Liver (tissue), 9 donors: ENCODE measurements around the gene INPP5J. TPM values are rescaled to one million over a fixed set of nuclear protein-coding genes. Genes with fewer than 3 reads are reported as not detected.

Source experiments
- DNase-seq: peaks from one replicate; pipeline ENCODE4 v3.0.0-alpha.2; 2017; ENCODE audit warnings: low spot score
- H3K27ac ChIP-seq, 2 donors: one replicate each; pipeline ENCODE4 v1.7.0; 2013; ENCODE audit warnings: inconsistent platforms in 2 of 2, low read length in 2 of 2, control low read depth in 1 of 2, low read depth in 1 of 2, mild to moderate bottlenecking in 1 of 2
- H3K27me3 ChIP-seq, 4 donors: one replicate each; pipeline versions ENCODE4 v1.6.1 to v1.7.0; 2013; ENCODE audit warnings: low read length in 3 of 4, inconsistent platforms in 1 of 4, mild to moderate bottlenecking in 1 of 4, moderate library complexity in 1 of 4; ENCODE audit not compliant: control insufficient read depth in 4 of 4, insufficient read depth in 4 of 4
- H3K36me3 ChIP-seq, 4 donors: one replicate each; pipeline versions ENCODE4 v1.6.1 to v1.7.0; 2013; ENCODE audit warnings: low read length in 3 of 4, mild to moderate bottlenecking in 3 of 4, low read depth in 1 of 4, moderate library complexity in 1 of 4; ENCODE audit not compliant: control insufficient read depth in 4 of 4, insufficient read depth in 3 of 4
- H3K4me1 ChIP-seq, 4 donors: one replicate each; pipeline versions ENCODE4 v1.6.1 to v1.7.0; 2013; ENCODE audit warnings: low read length in 3 of 4, mild to moderate bottlenecking in 3 of 4, moderate library complexity in 1 of 4; ENCODE audit not compliant: control insufficient read depth in 4 of 4, insufficient read depth in 4 of 4
- H3K4me3 ChIP-seq, 3 donors: one replicate each; pipeline versions ENCODE4 v1.6.1 to v1.7.0; 2013; ENCODE audit warnings: low read length in 3 of 3, control low read depth in 1 of 3, low read depth in 1 of 3, mild to moderate bottlenecking in 1 of 3
- H3K9ac ChIP-seq, 2 donors: one replicate each; pipeline ENCODE4 v1.7.0; 2013; ENCODE audit warnings: low read length in 2 of 2, mild to moderate bottlenecking in 2 of 2, moderate library complexity in 2 of 2, control low read depth in 1 of 2, low read depth in 1 of 2
- H3K9me3 ChIP-seq, 4 donors: one replicate each; pipeline versions ENCODE4 v1.6.1 to v1.7.0; 2013; ENCODE audit warnings: low read length in 3 of 4; ENCODE audit not compliant: control insufficient read depth in 4 of 4
- ATF3 ChIP-seq: IDR thresholded peaks from 2 replicates; pipeline ENCODE4 v1.6.1; 2016; ENCODE audit warnings: antibody characterized with exemption
- CTCF ChIP-seq: fragments of 150-350 bp; IDR thresholded peaks from 2 replicates; pipeline ENCODE4 v1.5.1; 2017; ENCODE audit warnings: improper control_type of control experiment, low read depth, low read length; ENCODE audit not compliant: missing input control
- EGR1 ChIP-seq, 2 donors: IDR thresholded peaks; 2 replicates each; pipeline ENCODE4 v1.6.1; 2016 to 2018; ENCODE audit warnings: antibody characterized with exemption in 2 of 2, low read depth in 2 of 2
- FOXA1 ChIP-seq: IDR thresholded peaks from 2 replicates; pipeline ENCODE4 v1.6.1; 2016; ENCODE audit warnings: antibody characterized with exemption
- FOXA2 ChIP-seq: IDR thresholded peaks from 2 replicates; pipeline ENCODE4 v1.6.1; 2016; ENCODE audit warnings: antibody characterized with exemption
- GABPA ChIP-seq, 2 donors: IDR thresholded peaks in 1 of 2; conservative IDR thresholded peaks in 1 of 2; 2 replicates each; pipeline ENCODE4 v1.6.1; 2016; ENCODE audit warnings: antibody characterized with exemption in 2 of 2, mild to moderate bottlenecking in 1 of 2, moderate library complexity in 1 of 2
- HNF4A ChIP-seq, 2 donors: conservative IDR thresholded peaks; 2 replicates each; pipeline ENCODE4 v1.6.1; 2016; ENCODE audit warnings: antibody characterized with exemption in 2 of 2, mild to moderate bottlenecking in 2 of 2
- HNF4G ChIP-seq: IDR thresholded peaks from 2 replicates; pipeline ENCODE4 v1.6.1; 2016; ENCODE audit warnings: antibody characterized with exemption
- JUND ChIP-seq, 2 donors: IDR thresholded peaks; 2 replicates each; pipeline ENCODE4 v1.6.1; 2016; ENCODE audit warnings: antibody characterized with exemption in 2 of 2
- MAX ChIP-seq: IDR thresholded peaks from 2 replicates; pipeline ENCODE4 v1.6.1; 2016; ENCODE audit warnings: antibody characterized with exemption
- NR2F2 ChIP-seq: IDR thresholded peaks from 2 replicates; pipeline ENCODE4 v1.6.1; 2016; ENCODE audit warnings: antibody characterized with exemption
- RAD21 ChIP-seq, 2 donors: IDR thresholded peaks; 2 replicates each; pipeline ENCODE4 v1.6.1; 2016; ENCODE audit warnings: antibody characterized with exemption in 2 of 2, mild to moderate bottlenecking in 2 of 2
- REST ChIP-seq: IDR thresholded peaks from 2 replicates; pipeline ENCODE4 v1.6.1; 2016; ENCODE audit warnings: antibody characterized with exemption, mild to moderate bottlenecking
- SP1 ChIP-seq: IDR thresholded peaks from 2 replicates; pipeline ENCODE4 v1.6.1; 2018; ENCODE audit warnings: antibody characterized with exemption, mild to moderate bottlenecking
- TAF1 ChIP-seq: conservative IDR thresholded peaks from 2 replicates; pipeline ENCODE4 v1.6.1; 2016; ENCODE audit warnings: antibody characterized with exemption, mild to moderate bottlenecking
- YY1 ChIP-seq: IDR thresholded peaks from 2 replicates; pipeline ENCODE4 v1.6.1; 2016; ENCODE audit warnings: antibody characterized with exemption, mild to moderate bottlenecking
- WGBS: extraction: QIAGEN DNeasy Blood & Tissue Kit; methylation state at CpG from one replicate; pipeline ENCODE4 v1.1.7; 2013; 5-methylcytosine and 5-hydroxymethylcytosine counted together
- polyA plus RNA-seq, 2 donors: library from polyadenylated mRNA; stranded (reverse) in 1 of 2; unstranded in 1 of 2; fragments of 200-250 nt in 1 of 2; fragments of >200 nt in 1 of 2; fragmentation: Nextera tagmentation in 1 of 2; extraction: Ambion mirVana in 1 of 2; gene quantifications; one replicate each; pipeline versions ENCODE4 v1.2.1 to v1.2.3, GENCODE V29; 2013 to 2015
- total RNA-seq, 2 donors: library from RNA; depleted of rRNA; stranded (reverse); fragments of >200 nt; gene quantifications; one replicate each; pipeline ENCODE4 v1.2.3, GENCODE V29; 2014
- donor health status: healthy.
- donor health status: healthy.
- donor health status: healthy.
- donor health status: healthy.
- donor health status: healthy.

INPP5J gene
- total and polyA plus RNA-seq, 4 donors = 0.06 to 0.17 (median 0.11) TPM

GRCh38 chr22:31133911-31134310, 11.1 kb downstream of the INPP5J start:
- DNase-seq = no peak
- Histone ChIP-seq H3K27me3 (no peaks in the 10 kb centered on the region), H3K4me1 (no peaks in the 10 kb centered on the region), H3K27ac (no peak overlapping the region), H3K4me3 (no peak overlapping the region), H3K36me3 (no peaks in the 10 kb centered on the region), H3K9me3 (no peaks in the 10 kb centered on the region), H3K9ac (no peak overlapping the region)
- 96% methylated on average over 19 of the region's 19 CpGs for WGBS
- TF ChIP-seq NR2F2 = no peak
- no peak for TF ChIP-seq RAD21 (IDR thresholded peaks at IDR 0.05)
- no peak for TF ChIP-seq MAX
- TF ChIP-seq REST = no peak
- TF ChIP-seq EGR1 (IDR thresholded peaks at IDR 0.05; ENCODE audit: low read depth in 2 of 2) = no peak
- no peak for TF ChIP-seq YY1

- no peak for DNase-seq
- no peaks in the 10 kb centered on the region for H3K36me3 ChIP-seq
- H3K27me3 ChIP-seq = no peaks in the 10 kb centered on the region
- 89% methylated on average over 4 of the region's 4 CpGs for WGBS
- no peaks in the 10 kb centered on the region for H3K4me1 ChIP-seq
- H3K9me3 ChIP-seq = no peaks in the 10 kb centered on the region
- no peak overlapping the region for H3K9ac ChIP-seq
- no peak overlapping the region for H3K27ac ChIP-seq
- no peak overlapping the region for H3K4me3 ChIP-seq
- TF ChIP-seq GABPA (IDR thresholded peaks at IDR 0.05 in 1 of 2, conservative IDR thresholded peaks at IDR 0.05 in 1 of 2) = no peak
- no peak for TF ChIP-seq HNF4G
- no peak for TF ChIP-seq TAF1
Measured at GRCh38 chr22:31134688-31135087, 11.9 kb downstream of the INPP5J start.

GRCh38 chr22:31135706-31136105, 12.9 kb downstream of the INPP5J start:
- WGBS = 94% methylated on average over 6 of the region's 6 CpGs
- TF ChIP-seq REST (no peak), ATF3 (no peak), JUND (IDR thresholded peaks at IDR 0.05) (no peak), FOXA1 (no peak), HNF4G (no peak), FOXA2 (no peak), HNF4A (conservative IDR thresholded peaks at IDR 0.05) (no peak), CTCF (no peak), SP1 (no peak), NR2F2 (no peak), EGR1 (IDR thresholded peaks at IDR 0.05; ENCODE audit: low read depth in 2 of 2) (no peak), GABPA (IDR thresholded peaks at IDR 0.05 in 1 of 2, conservative IDR thresholded peaks at IDR 0.05 in 1 of 2) (no peak), TAF1 (no peak)
- no peaks in the 10 kb centered on the region for H3K9me3 ChIP-seq

More at GRCh38 chr22:31135706-31136105, 12.9 kb downstream of the INPP5J start:
- no peak overlapping the region for H3K9ac ChIP-seq
- H3K27ac ChIP-seq = no peak overlapping the region
- no peak for DNase-seq
- H3K36me3 ChIP-seq = no peaks in the 10 kb centered on the region
- no peaks in the 10 kb centered on the region for H3K4me1 ChIP-seq
- no peaks in the 10 kb centered on the region for H3K27me3 ChIP-seq
- no peak overlapping the region for H3K4me3 ChIP-seq
